ENCODE measurements around the gene PPP4R4. TPM values are rescaled to one million over a fixed set of nuclear protein-coding genes. Genes with fewer than 3 reads are reported as not detected.

Gene PPP4R4
- total and polyA plus RNA-seq, 2 of the 4 experiments (the other 2 are of a cell fraction), result 0.17 to 0.36 TPM

DNA sequence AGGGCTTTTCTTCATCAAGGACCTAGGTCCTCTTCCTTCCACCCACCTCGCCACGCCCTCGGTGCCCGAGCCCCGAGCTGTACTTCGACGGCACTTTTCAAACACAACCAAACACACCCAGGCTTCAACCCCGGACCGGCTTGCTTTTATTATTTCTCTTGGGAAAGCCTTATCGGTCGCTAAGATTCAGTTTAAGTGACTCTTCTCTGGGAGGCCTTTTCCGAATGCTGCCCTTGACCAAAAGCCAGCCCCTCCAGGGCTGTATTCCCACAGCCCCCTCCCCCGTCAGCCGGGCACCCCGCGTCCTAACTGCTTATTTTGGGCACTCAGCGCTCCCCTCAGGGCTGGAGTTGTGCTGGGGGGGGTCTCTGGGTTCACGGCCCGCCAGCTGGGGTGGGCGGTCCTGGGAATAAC is 644 bp upstream of the PPP4R4 start:
- H4K20me1 ChIP-seq (ENCODE audit: insufficient read depth, low read length), result no peaks in the 10 kb centered on the region
- in situ Hi-C loops (cut with MboI; ENCODE audit: low sequenced_read_pairs) (no loop called here), dilution Hi-C loops (cut with HindIII; ENCODE audit: low sequenced_read_pairs, unreplicated experiment) (no loop called here), intact Hi-C loops (cut with micrococcal nuclease) (no loop called here)
- H3K79me1 ChIP-seq (ENCODE audit: low read depth in 1 of 2, low read length in 2 of 2), result no peaks in the 10 kb centered on the region
- peaks cover 24% of the 10 kb centered on the region for H3K27me3 ChIP-seq (ENCODE audit: control insufficient read depth, insufficient read depth, low read length)
- H3K18ac ChIP-seq (ENCODE audit: low read depth, low read length), result no peak overlapping the region
- peak overlapping the region in 1 of 2 experiments; percentile 13; a peak in 1 of 4 replicates for H4K8ac ChIP-seq (ENCODE audit: low read depth in 2 of 2, low read length in 2 of 2)
- ChIA-PET CTCF (no interaction called here), POLR2A (ENCODE audit: unreplicated experiment) (no interaction called here)
- TF ChIP-seq FOS (IDR thresholded peaks at IDR 0.05; ENCODE audit: low read depth, low read length) (no peak), RCOR1 (IDR thresholded peaks at IDR 0.05; ENCODE audit: insufficient replicate concordance, low read length) (no peak), MAFK (IDR thresholded peaks at IDR 0.05; ENCODE audit: low read depth, low read length) (no peak), POLR2A (IDR thresholded peaks at IDR 0.05; ENCODE audit: low read depth, low read length) (no peak), BHLHE40 (IDR thresholded peaks at IDR 0.05; ENCODE audit: low read depth, low read length) (no peak), CHD1 (IDR thresholded peaks at IDR 0.05; ENCODE audit: low read depth, low read length) (no peak), MXI1 (IDR thresholded peaks at IDR 0.05; ENCODE audit: borderline replicate concordance, low read depth, low read length) (no peak), CEBPB (IDR thresholded peaks at IDR 0.05; ENCODE audit: low read depth, low read length) (no peak), RAD21 (IDR thresholded peaks at IDR 0.05; ENCODE audit: low read length) (no peak), NFE2L2 (IDR thresholded peaks at IDR 0.05; ENCODE audit: low read depth, low read length) (no peak), RFX5 (IDR thresholded peaks at IDR 0.05; ENCODE audit: low read depth, low read length) (no peak), MAZ (IDR thresholded peaks at IDR 0.05; ENCODE audit: borderline replicate concordance, low read depth, low read length) (no peak), SMC3 (IDR thresholded peaks at IDR 0.05; ENCODE audit: low read depth, low read length) (no peak)
- TF ChIP-seq, protein P1, sequence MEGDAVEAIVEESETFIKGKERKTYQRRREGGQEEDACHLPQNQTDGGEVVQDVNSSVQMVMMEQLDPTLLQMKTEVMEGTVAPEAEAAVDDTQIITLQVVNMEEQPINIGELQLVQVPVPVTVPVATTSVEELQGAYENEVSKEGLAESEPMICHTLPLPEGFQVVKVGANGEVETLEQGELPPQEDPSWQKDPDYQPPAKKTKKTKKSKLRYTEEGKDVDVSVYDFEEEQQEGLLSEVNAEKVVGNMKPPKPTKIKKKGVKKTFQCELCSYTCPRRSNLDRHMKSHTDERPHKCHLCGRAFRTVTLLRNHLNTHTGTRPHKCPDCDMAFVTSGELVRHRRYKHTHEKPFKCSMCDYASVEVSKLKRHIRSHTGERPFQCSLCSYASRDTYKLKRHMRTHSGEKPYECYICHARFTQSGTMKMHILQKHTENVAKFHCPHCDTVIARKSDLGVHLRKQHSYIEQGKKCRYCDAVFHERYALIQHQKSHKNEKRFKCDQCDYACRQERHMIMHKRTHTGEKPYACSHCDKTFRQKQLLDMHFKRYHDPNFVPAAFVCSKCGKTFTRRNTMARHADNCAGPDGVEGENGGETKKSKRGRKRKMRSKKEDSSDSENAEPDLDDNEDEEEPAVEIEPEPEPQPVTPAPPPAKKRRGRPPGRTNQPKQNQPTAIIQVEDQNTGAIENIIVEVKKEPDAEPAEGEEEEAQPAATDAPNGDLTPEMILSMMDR (conservative IDR thresholded peaks at IDR 0.05; ENCODE audit: low read depth, low read length), result no peak
- TF ChIP-seq, protein P2, sequence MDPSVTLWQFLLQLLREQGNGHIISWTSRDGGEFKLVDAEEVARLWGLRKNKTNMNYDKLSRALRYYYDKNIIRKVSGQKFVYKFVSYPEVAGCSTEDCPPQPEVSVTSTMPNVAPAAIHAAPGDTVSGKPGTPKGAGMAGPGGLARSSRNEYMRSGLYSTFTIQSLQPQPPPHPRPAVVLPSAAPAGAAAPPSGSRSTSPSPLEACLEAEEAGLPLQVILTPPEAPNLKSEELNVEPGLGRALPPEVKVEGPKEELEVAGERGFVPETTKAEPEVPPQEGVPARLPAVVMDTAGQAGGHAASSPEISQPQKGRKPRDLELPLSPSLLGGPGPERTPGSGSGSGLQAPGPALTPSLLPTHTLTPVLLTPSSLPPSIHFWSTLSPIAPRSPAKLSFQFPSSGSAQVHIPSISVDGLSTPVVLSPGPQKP (IDR thresholded peaks at IDR 0.05; ENCODE audit: borderline replicate concordance, low read depth, low read length), result no peak
- TF ChIP-seq, protein P3, sequence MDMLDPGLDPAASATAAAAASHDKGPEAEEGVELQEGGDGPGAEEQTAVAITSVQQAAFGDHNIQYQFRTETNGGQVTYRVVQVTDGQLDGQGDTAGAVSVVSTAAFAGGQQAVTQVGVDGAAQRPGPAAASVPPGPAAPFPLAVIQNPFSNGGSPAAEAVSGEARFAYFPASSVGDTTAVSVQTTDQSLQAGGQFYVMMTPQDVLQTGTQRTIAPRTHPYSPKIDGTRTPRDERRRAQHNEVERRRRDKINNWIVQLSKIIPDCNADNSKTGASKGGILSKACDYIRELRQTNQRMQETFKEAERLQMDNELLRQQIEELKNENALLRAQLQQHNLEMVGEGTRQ (IDR thresholded peaks at IDR 0.05; ENCODE audit: low read depth, low read length), result no peak
- H2BK120ac ChIP-seq (ENCODE audit: low read depth, low read length), result no peak overlapping the region
- no peak overlapping the region for H3K56ac ChIP-seq (ENCODE audit: extremely low read depth, insufficient read depth, low read length)
- H4K91ac ChIP-seq (ENCODE audit: insufficient read depth, low read depth, low read length), result no peak overlapping the region
- H3K4me3 ChIP-seq (ENCODE audit: insufficient read depth, low read depth, low read length), result peak overlapping the region; percentile 58
- no peaks in the 10 kb centered on the region for H3K9me3 ChIP-seq (ENCODE audit: control insufficient read depth, insufficient read depth, low read length)
- H3K14ac ChIP-seq (replicated peaks; ENCODE audit: low read depth, low read length), result no peak overlapping the region
- H2AK5ac ChIP-seq (ENCODE audit: low read depth, low read length), result no peak overlapping the region
- H2AFZ ChIP-seq (replicated peaks; ENCODE audit: low read length, poor library complexity), result peak overlapping the region; percentile 95
- H4K5ac ChIP-seq (ENCODE audit: low read depth, low read length), result no peak overlapping the region
- H2BK5ac ChIP-seq (ENCODE audit: low read depth, low read length, poor library complexity, severe bottlenecking), result no peak overlapping the region
- no peak overlapping the region for H2BK15ac ChIP-seq (ENCODE audit: low read depth, low read length)
- peak overlapping the region; percentile 86 for H3K4me2 ChIP-seq (ENCODE audit: low read depth, low read length)
- no CpG with 5 or more reads among the region's 20 CpGs for WGBS, 2 experiments (ENCODE audit: extremely low coverage in 2 of 2, insufficient read length in 1 of 2)
- DNase-seq (no peak), ATAC-seq (ENCODE audit: low read depth) (no peak)
- H3K4ac ChIP-seq (ENCODE audit: low read depth, low read length), result no peak overlapping the region
- no peak overlapping the region for H3K27ac ChIP-seq (ENCODE audit: insufficient read depth, low read length)
- H3K36me3 ChIP-seq (ENCODE audit: control insufficient read depth, insufficient read depth, low read length), result no peaks in the 10 kb centered on the region
- peaks cover 2% of the 10 kb centered on the region; the same call in 1 of the 2 replicates for H3K4me1 ChIP-seq (ENCODE audit: control insufficient read depth, insufficient read depth, low read length)
- no peak overlapping the region for H2BK20ac ChIP-seq (ENCODE audit: low read depth, low read length)
- H2AK9ac ChIP-seq (replicated peaks; ENCODE audit: low read depth, low read length, poor library complexity), result no peak overlapping the region
- no TSS peak for BruUV-seq (replicated peaks)
- H3K23ac ChIP-seq (ENCODE audit: low read depth, low read length), result no peak overlapping the region
- H3K9ac ChIP-seq (ENCODE audit: low read depth, low read length), result 0 out of 2 replicates have a peak overlapping the region, but pooled peaks have one; percentile 19
- no peaks in the 10 kb centered on the region for H3K9me1 ChIP-seq (ENCODE audit: insufficient read depth, low read length)

All from IMR-90 (cell line).